Stimulated activated CD4-positive, alpha-beta T cell treated with anti-CD3 and anti-CD28 coated beads, Interleukin-2, amount 100 ng/mL, for 24 hours (primary cell): ENCODE results near the gene PAX3.
A peak's percentile ranks its signal among the peaks of the same experiment; 100 is the strongest.

ENCODE experiments used
- DNase-seq, 2 donors: peaks; one replicate each; pipeline ENCODE4 v3.0.0-alpha.2; 2020

PAX3 gene

DNA sequence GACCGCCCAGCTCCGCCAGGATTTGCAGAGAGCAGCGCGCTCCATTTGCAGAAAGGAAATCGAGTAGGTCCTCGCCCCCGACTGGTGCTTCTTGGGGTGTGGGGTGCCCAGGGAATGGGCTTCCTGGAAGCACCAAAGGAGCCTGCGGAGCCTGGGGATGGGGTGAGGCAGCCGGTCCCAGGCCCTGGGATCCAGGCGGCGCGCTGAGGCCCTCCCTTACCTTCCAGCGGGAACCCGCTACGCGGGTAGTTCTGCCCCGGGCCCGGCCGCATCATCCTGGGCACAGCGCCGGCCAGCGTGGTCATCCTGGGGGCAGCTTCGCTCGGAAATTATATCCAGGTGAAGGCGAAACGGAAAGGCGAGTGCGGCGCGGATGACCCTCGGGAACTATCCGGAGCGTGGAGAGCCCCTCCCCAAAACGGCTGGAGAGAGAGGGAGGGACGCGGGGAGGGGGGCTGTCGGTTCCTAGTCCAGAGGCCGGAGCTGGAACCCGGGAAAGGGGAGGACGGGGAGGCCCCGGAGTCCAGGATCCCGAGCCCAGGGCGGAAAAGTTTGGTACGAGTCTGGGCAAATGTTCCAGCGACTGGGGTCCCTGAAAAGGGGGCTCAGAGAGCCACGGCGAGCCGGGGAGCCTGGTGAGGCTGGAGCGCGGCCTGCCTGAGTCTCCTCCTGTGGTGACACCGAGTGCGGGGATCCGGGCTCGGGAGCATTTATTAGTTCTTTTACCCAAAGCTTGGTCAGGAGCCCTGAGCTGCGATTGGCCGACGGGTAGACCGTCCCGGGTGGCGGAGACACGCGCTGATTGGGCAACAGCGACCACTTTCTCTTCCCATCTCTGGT lies at the start of gene PAX3:
Gene PAX3 (minus strand): TSS at position 688 of the 840 bp plus-strand sequence. CDS start 383 bp downstream, at position 305.
- no peak for DNase-seq

DNA sequence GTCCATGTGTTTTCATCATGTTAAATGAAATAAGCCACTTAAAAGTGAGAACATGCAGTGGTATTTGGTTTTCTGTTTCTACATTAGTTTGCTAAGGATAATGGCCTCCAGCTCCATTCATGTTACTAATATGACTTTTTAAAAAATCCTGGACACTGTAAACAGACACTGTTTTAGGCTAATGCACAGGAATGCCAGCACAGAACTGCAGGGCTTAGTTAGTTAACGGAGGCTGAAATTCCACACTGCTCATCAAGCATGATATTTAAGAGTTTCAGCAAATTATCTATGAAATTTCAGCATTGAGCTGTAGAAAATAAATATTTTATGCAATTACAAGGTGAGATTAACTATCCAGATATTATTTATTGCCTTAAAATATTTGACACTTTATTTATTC lies 42.5 kb upstream of the PAX3 start:
- DNase-seq = no peak

DNA sequence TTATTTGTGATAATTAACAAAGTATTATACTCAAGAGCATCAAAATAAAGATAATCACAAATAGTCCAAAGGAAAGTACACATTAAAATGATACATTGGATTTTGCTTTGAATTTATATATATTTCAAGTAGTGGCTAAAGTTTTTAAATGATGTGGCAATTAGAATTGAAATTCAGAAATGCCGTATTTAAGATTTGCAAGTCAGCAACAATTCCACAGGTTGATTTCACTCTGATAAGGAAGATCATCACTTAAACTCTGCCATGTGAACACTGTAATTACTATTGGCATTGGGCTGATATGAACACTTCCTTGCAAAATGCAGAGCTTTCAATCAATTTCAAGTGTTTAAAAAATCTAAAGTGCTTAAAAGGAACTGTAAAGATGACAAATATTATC lies 39.6 kb upstream of the PAX3 start:
- DNase-seq = no peak

DNA sequence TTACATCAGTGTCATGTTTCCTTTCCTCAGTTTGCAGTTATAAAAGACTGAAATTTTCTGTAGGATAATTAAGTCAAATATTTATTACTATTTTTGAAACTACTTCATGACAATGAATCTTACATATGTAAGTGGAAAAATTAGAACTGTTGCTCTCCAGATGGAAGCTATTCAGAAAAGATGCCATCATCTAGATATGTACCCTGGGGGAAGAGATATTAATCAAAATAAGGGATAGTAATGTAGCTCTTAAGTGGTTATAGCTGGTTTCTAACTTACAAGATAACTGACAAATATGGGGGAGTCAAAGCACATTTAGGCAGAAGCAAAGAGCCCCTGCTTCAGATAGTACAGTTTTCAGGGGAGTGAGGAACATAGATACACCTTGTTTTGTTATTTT lies 38.1 kb upstream of the PAX3 start:
- DNase-seq = no peak

DNA sequence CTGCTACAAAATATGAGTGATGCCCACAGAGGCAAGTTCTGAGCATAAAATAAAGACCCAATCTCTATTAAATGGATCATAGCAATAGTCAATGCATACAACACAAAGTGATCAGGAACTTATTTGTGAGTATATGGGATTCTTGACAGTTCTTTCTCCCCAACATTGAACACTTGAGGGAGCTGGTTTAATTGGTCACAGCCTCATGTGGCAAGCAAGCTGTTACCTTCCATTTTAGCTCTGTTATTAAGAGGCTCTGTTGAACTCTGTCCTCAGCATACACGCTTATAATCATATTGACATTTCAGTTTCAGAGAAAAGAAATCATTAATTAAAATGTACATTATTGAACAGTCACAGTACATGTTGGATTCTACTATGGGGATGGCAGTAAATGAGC lies 37.6 kb upstream of the PAX3 start:
- DNase-seq = no peak

DNA sequence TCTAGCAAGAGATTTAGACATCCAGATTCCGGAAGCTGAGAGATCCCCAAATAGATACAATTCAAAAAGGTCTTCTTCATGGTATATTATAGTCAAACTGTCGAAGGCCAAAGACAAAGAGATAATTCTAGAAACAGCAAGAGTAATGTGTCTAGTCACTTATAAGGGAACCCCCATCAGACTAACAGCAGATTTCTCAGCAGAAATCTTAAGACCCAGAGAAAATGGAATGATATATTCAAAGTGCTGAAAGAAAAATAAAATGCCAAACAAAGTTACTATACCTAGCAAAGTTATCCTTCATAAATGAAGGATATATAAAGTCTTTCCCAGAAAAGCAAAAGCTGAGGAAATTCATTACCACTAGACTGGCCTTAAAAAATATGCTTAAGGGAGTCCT lies 36.1 kb upstream of the PAX3 start:
- no peak for DNase-seq

DNA sequence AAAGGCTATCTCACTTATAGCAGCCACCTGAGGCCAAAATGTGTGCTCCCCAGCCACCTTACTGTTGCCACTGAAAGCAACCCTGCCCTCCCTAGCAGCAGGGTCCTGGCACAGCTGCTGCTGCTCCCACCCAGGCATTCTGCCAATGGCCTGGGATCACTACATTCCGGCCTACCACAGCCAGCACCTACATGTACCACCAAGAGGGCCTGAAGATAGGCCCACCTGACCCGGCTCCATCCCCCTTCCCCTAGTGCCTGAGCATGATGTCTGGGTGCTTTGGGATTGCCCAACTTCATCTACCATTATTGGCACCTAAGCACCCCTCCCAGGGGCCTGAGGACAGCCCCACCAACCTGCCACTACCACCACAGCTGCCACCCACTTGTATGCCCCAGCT lies 34.6 kb upstream of the PAX3 start:
- no peak for DNase-seq

DNA sequence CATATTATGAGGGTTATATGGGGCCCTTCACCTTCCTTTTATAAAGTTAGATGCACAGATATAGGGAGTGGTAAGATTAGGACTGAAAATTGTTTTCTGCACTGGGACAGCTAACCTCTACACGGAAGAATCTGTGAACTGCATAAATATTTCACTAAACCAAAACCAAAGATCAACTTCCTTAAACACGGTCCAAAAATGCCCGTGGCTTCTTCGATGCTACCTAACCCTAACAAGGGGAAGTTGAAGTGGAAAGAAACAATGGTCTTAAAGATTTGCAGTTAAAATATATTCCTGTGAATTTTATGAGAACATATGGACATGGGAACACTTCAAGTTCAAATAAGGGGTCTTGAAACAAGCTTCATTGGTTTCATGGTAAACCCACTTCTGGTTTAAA lies 33.3 kb upstream of the PAX3 start:
- no peak for DNase-seq

DNA sequence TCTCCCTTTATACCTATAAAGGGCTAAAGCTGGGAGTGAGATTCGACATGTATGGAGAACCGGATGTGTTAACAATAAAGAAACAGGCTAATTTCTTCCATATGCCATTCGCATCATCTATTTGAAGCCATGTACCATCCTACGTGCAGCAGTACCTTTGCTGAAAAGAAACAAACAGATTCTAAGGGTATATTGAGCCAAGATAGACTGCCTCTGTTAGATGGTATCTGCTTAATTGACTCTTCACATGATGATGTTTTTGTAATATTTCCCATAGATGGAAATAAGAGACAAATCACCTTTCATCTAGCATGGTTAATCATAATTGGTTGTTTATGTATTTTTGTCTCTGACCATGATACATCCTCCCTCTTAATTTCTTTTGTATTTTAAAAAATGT lies 32.1 kb upstream of the PAX3 start:
- no peak for DNase-seq

DNA sequence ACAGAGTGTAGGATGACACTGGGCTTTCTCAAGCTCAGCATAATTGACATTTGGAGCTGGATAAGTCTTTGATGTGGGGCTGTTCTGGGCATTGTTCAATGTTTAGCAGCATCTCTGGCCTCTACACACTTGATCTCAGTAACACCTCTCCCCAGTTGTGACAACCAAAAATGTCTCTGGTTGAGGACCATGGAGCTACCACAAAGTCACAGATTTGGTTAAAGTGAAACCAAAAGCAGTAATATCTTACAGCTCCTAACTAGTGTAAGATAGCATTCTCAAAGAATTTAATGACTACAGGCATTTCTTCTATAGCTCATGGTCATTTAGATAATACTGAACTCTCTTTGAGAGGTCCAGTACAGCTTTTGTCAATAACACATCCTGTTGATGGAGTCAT lies 23.4 kb upstream of the PAX3 start:
- DNase-seq = no peak

DNA sequence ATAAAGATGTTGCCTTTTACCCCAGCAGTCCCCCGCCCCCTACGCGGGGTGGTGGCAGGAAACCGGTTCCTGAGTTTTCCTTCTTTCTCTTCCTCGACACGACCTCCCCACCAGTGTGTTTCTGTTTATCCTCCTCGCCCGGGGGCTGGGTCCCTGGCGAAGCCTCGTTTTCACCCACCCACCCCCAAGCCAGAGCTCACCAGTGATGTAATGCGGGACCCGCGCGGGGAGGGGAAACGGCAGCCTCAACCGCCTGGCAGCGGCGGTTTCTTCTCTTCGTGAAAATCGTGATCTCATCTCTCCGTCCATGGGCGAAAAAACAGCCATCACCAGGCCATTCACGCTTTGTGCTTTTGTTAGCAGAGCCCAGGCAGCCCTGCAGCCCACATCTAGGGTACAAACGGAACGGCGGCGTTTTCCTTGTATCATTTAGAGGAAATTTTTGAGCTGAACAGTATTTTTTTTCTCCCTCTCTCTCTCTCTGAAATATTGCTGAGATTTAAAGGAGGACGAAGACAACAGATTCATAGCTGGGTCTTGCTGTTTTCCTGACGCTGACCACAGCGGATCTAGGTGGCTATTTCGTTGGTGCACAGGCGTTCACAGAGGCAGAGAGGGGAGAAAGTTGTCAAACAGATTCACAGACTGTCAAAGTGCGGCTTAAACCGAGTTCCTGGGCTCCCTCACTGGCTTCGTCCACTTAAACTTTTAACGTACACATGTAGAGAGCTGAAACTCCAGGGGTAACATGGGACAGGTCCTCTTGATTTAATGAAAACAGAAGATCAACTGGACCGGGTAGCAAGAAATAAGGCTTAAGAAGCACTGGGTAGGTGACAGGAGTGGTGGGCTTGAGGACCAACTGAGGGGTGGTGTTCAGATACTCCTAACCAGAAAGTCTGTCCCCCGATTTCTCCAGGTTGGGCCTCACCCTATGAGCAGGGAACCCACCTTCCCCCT lies 21.9 kb upstream of the PAX3 start:
- DNase-seq = no peak

DNA sequence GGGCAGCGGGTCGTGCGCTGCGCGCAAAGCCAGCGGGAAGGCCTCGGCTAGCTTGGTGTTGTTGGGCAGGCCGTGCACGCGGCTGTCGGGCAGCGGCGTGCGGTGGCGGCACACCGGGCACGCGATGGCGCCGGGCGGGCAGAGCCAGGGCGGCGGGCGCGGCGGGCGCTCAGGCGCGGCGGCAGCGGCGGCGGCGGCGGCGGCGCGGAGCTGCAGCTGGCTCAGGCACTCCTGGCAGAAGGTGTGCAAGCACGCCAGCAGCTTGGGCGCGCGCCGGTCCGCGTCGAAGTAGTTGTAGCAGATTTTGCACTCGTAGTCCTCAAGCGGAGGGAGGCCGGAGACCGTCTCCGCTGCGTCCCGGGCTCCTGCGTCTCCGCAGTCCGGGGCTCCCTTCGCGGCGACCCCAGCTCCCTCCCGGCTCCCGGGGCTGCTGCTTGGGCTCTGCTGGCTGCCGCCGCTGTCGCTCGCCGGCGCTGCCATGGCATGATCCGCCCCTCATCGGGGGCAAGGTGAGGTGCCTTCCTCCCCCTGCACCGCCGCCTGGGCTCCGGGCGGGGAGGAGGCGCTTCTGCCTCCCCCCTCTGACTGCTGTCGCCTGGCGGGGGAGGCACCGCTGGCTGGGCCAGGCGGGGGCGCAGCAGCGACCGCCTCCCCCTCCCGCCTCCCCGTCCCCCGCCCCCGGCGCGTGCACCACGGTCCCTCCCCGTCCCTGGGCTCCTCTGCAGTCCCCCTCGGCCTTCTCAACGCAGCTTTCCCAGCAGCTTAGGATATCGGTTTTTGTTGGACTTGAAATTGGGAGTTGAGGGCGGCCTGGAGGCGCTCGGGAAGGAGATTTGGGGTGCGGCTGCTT lies 21.0 kb upstream of the PAX3 start:
- no peak for DNase-seq

DNA sequence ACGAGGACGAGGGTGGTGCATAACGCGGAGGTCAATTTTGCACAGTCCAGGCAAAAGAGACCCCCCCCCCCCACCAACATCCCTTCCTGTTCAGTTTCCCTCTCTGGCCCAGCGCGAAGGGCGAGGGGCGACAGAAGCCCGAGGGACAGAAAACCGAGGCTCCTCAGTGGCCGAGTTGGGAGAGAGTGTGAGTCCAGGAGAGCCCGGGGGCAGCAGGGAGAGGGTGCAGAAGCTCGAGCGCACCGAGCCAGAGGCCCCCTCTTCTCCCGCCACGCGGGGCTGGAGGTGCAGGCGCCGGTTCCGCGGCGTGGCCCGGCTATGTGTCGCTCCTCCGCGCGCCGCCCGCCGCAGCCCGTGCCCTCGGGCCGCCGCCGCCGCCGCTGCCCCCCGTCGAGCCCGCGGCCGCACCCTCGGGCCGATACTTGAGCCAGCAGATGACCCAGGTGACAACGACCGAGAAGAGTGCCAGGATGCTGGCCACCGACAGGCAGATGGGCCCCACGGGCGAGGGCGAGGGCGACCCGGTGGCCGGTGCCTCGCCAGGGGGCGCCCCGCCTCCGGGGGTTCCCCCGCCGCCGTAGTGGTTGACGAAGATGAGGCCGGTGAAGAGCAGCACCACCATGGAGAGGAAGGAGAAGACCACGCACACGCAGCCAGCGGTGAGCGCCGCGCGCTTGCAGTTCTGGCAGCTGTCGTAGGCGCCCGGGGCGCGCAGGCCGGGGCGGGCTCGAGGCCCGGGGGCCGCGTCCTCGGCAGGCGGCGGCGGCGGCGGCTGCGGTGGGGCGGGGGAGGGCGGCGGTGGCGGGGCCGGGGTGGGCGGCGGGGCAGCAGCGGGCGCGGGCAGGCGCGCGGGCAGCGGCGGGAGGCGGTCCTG lies 20.2 kb upstream of the PAX3 start:
- peak in 1 of 2 donors; percentile 51 for DNase-seq

DNA sequence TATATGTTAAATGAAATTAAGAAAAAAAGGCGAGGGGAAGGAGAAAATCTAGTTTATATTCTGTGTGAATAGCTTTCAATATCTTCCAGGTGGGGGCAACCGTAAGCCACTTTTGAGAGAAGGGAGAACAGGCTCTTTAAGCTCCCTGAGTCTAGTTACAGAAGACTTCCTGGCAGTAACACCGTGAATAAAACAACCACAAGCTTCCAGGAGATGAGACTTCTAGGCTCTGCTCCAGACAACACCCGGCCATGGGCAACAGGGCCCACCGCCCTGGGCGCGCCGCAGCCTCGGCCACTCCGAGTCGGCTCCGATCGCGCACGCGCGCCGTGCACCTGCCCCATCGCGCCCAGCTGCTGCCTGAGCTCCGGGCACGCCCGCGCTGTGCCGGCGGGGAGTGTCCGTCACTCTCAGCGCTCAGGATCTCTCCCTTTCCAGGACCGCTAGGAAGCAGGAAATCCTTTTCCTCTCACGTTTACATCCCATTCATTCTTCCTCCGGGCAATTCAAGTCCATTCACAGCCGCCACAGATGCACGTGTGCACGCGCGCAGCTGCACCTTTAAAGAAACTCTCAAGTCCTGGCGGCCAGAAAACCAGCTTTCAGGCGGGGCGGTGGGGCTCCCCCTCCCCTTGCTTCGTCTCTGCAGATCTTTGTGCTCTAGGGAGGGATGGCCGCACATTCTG lies 19.4 kb upstream of the PAX3 start:
- DNase-seq = peak; percentile 46 to 60

DNA sequence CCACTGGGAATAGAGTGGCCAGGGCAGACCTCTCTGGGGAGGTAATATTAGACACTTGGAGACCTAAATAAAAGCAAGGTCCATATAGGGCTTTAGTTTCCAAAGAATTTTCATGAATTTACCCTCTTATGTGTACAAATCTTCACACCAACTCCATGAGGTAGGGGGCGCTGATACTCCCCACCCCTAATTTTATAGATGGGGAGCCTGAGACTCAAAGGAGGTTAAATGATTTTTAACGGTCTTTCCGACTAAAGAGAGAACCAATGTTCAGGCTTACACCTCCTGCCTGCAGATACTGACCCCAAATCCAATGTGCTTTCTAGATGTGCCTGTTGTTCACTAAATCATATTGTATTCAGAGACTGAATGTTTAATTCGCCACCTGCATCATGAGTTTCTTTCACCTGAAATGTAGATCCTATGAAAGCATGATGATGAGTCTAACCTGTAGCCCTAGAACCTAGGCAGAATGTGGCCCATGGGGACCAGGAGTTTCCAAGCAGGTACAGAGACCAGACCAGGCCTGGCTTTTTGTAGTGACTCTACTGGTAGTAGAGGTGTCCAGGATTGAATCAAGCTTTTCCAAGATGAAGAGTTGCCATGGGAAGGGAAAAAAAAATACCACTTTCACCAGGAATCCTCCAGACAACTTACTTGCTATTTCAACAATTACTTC lies 16.8 kb upstream of the PAX3 start:
- no peak for DNase-seq

DNA sequence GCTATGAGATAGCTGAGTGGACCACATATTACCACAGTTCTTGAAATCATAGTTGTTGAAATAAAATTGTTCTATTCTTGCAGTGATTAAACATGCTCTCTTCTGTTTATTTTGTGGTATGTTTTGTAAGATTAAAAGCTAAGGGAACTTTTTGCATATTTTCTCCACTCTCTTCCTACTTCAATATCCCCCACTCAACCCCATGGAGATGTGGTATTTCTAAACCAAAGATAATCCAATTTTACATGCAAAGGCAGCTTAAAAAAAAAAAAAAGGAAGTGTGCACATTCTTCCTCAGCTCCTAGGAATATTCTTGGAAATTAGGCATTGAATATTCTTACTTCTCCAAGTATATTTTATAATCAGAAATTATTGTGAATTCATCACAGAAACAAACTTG lies 15.0 kb upstream of the PAX3 start:
- DNase-seq = no peak

DNA sequence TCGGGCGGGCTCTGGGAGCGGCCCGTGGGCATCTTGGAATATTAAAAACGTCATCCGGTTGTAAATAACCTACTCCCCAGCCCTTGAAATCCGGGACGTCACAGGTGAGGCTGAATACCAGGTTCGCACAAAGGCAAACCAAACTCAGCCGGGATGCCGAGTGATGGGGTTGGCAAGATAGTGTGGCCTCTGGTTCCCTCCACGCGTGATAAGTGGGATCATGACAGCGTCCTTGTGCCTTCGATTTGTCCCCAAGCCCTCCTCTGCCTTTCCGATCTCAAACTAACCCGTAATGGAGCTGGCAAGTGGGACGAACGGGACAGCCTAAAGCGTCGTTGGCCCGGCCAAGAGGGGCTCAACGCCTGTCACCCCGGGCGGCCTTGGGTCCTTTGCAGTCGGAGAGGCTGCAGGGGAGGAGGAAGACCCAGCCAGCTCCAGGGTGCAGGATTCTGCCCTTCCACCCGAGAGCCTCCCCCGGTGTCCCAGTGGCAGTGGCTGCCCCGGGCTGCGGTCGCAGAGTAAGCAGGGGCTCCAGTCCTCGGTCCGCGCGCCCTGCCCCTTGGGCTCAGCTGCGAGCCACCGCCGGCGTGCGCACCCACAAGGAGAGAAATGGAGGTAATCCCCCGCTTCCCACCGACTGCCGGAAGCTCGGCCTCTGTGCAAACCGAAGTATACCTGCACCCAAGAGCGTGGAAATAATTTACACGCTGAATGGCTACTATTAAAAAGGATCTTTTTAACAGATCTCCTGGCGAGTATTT lies 13.4 kb upstream of the PAX3 start:
- no peak for DNase-seq

DNA sequence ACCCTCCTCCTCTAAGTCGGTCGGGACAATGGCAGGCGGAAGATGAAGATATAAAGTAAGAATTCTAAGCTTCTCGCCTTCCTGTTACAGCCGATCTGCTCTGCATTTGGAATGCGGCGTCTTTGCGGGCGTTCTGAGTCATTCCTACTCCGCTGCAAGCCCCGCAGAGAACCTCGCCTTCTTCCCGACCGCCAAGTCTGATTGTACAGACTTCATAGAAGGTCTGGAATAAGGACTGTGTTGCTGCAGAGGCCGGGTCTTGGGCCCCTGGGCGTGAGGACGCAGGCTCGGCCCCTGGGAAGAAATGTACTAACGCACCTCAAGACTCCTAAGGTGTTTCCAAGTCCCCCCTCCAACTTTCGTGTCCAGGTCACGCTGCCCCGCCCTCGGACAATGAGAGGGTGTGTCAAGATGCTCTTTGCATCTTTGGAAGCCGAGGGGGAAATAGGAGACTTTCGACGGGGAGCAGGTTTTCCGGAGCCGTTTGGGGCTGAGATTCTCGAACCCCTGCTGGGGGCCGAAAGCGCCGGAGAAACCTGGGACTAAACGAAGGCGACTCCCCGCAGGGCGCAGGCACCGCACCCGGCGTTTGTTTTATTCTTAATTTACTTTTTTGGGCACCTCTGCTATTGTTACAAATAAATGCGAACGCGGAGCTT lies 12.7 kb upstream of the PAX3 start:
- no peak for DNase-seq

DNA sequence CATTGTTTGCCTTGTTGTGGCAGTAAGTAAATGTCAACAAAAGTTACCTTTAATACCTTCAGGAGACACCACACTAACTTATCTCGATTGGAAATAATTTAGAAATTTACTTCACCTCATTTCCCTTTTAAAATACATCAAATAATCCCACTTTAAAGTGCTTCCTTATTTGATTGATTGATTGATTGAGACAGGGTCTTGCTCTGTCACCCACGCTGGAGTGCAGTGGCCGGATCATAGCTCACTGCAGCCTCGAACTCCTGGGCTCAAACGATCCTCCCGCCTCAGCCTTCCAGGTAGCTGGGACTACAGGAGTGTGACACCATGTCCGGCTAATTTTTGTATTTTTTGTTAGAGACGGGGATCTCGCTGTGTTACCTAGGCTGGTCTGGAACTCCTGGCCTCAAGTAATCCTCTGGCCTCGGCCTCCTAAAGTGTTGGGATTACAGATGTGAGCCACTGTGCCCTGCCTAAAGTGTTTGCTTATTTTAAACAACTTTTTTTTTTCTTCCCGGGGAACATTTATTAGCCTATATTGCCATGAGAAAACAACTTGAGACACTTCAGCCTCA lies 12.0 kb upstream of the PAX3 start:
- no peak for DNase-seq
